ENCODE results near the gene PKHD1.

The PKHD1 gene

GRCh38 chr6:51702851-51703250 lies 384.6 kb downstream of the PKHD1 start:
- DNase-seq (ENCODE audit: low spot score): no peak

GRCh38 chr6:51684603-51685002 lies 402.8 kb downstream of the PKHD1 start:
- DNase-seq (ENCODE audit: low spot score): no peak

- no peak for DNase-seq (ENCODE audit: low spot score)
Observed at GRCh38 chr6:51684038-51684437, 403.4 kb downstream of the PKHD1 start.

GRCh38 chr6:51678905-51679620 lies 408.4 kb downstream of the PKHD1 start:
- DNase-seq (ENCODE audit: low spot score): no peak

GRCh38 chr6:51678274-51678673 lies 409.1 kb downstream of the PKHD1 start:
- DNase-seq (ENCODE audit: low spot score): no peak

GRCh38 chr6:51675922-51676275 lies 411.5 kb downstream of the PKHD1 start:
- no peak for DNase-seq (ENCODE audit: low spot score)

- DNase-seq (ENCODE audit: low spot score): no peak
Observed at GRCh38 chr6:51675020-51675921, 412.1 kb downstream of the PKHD1 start.

GRCh38 chr6:51663525-51663924 lies 423.9 kb downstream of the PKHD1 start:
- no peak for DNase-seq (ENCODE audit: low spot score)

- no peak for DNase-seq (ENCODE audit: low spot score)
Observed at GRCh38 chr6:51660767-51661166, 426.6 kb downstream of the PKHD1 start.

GRCh38 chr6:51657491-51657890 lies 429.9 kb downstream of the PKHD1 start:
- DNase-seq (ENCODE audit: low spot score): no peak

GRCh38 chr6:51655517-51655916 lies 431.9 kb downstream of the PKHD1 start:
- no peak for DNase-seq (ENCODE audit: low spot score)

- DNase-seq (ENCODE audit: low spot score): no peak
Observed at GRCh38 chr6:51654647-51655046, 432.8 kb downstream of the PKHD1 start.

- DNase-seq (ENCODE audit: low spot score): no peak
Observed at GRCh38 chr6:51651132-51651817, 436.1 kb downstream of the PKHD1 start.

- DNase-seq (ENCODE audit: low spot score): no peak
Observed at GRCh38 chr6:51648774-51649173, 438.6 kb downstream of the PKHD1 start.

- no peak for DNase-seq (ENCODE audit: low spot score)
Observed at GRCh38 chr6:51648236-51648635, 439.2 kb downstream of the PKHD1 start.

- no peak for DNase-seq (ENCODE audit: low spot score)
Observed at GRCh38 chr6:51644426-51644825, 443.0 kb downstream of the PKHD1 start.

GRCh38 chr6:51640021-51640420 lies 447.4 kb downstream of the PKHD1 start:
- DNase-seq (ENCODE audit: low spot score): no peak

GRCh38 chr6:51633424-51633823 lies 454.0 kb downstream of the PKHD1 start:
- no peak for DNase-seq (ENCODE audit: low spot score)

GRCh38 chr6:51630011-51630410 lies 457.4 kb downstream of the PKHD1 start:
- no peak for DNase-seq (ENCODE audit: low spot score)

GRCh38 chr6:51626391-51626790 lies 461.0 kb downstream of the PKHD1 start:
- DNase-seq (ENCODE audit: low spot score): no peak

GRCh38 chr6:51625566-51625965 lies 461.8 kb downstream of the PKHD1 start:
- DNase-seq (ENCODE audit: low spot score): no peak

- DNase-seq (ENCODE audit: low spot score): no peak
Observed at GRCh38 chr6:51620971-51621370, 466.4 kb downstream of the PKHD1 start.

Measured in hematopoietic multipotent progenitor cell treated with erythropoietin and hydrocortisone succinate and interleukin-3 and kit ligand, for 15 days (in vitro differentiated cells).